ENCODE results near the gene SLMAP.

Gene SLMAP, protein sequence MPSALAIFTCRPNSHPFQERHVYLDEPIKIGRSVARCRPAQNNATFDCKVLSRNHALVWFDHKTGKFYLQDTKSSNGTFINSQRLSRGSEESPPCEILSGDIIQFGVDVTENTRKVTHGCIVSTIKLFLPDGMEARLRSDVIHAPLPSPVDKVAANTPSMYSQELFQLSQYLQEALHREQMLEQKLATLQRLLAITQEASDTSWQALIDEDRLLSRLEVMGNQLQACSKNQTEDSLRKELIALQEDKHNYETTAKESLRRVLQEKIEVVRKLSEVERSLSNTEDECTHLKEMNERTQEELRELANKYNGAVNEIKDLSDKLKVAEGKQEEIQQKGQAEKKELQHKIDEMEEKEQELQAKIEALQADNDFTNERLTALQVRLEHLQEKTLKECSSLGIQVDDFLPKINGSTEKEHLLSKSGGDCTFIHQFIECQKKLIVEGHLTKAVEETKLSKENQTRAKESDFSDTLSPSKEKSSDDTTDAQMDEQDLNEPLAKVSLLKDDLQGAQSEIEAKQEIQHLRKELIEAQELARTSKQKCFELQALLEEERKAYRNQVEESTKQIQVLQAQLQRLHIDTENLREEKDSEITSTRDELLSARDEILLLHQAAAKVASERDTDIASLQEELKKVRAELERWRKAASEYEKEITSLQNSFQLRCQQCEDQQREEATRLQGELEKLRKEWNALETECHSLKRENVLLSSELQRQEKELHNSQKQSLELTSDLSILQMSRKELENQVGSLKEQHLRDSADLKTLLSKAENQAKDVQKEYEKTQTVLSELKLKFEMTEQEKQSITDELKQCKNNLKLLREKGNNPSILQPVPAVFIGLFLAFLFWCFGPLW

DNA sequence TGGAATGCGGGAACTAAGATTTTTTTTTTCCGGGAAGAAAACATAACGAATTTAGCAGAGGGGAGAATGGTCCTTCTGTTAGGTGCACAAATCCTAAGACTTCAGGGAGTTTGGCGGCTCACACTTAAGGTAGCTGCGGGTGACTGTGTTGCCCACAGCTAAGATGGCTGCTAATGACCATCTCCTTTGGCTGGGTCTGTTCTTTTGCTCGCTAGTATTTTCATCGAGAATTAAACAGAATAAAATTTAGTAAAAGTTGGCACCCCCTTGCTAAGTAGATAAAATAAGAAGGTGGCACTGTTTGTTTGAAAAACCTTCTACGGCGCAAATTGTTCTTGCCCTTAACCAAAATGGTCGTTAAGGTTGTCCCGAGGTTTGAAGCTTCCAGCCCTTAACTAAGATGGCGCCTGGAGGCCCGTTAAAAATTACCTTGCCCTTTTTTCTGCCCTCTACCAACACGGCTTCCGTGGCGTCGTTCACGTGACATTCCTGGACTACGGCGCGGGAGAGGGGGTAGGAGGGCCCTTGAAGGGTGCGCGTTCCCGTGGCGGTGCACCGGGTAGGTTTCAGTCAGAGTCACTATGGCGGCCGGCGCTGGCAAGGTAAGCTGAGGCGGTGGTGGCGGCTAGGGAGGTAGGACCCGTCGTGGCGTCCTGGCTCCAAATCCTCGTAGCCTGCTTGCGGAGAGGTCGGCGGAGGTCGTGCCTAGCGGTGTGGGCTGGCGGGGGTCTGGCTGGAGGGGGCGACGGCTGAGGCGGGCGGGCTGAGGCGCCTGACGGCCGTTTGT lies at the start of gene SLMAP:
Gene SLMAP, plus strand, starts transcription at position 569 of the 787 bp plus-strand sequence. CDS start 1,343 bp downstream, outside the sequence.
- peak; percentile 98 for DNase-seq

DNA sequence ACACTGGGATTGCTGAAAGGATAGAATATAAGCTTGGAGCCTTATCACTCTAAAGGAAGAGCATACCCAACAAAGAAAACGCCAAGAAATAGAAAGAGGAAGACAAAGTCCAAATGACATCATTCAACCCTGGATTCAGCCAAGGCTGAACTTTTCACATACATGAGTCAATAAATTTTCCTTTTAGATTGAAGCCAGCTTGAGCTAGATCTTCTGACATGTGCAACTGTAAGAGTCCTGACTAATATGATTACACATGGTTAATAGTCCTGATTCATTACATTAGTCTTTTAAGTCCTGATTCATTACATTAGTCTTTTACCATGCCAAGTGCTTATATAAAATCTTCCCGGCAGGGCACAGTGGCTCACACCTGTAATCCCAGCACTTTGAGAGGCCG lies 49.6 kb upstream of the SLMAP start:
- DNase-seq: no peak

DNA sequence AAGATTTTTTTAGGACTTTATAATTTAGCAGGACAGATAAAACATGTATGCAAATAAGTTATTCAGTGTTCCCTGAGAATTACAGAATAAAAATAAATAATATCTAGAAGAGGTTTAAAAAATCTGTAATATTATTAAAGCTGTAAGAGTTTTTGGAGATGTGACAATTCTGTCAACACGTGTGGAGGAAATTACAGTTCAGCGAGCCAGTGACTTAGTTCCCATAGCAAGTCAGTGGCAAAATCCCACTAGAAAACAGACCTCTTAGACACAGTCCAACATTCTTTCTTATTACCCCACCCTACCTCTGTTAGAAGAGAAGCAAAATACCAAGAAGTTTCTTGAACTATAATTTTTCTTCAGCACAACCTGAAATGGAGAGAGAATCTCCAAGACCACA lies 47.1 kb upstream of the SLMAP start:
- DNase-seq: no peak

DNA sequence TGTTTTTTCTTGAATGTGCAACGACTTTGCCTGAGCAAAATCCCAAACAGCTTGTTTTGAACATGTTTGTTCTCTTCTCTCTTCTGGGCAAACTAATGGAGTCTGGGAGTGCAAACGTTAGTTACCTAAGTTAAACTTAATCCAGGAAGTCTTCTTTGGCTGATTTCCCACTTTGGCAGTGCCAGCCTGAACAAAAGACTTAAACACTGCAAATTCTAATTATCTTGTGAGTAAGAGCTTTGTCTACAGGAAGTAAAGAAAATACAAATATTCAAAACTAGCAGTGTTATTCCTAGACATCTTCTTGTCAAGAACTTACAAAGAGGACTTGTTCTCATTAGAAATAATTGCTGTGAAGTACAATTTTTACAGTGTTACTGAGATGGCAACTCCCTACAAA lies 46.5 kb upstream of the SLMAP start:
- no peak for DNase-seq

- DNase-seq: no peak
These were observed 40.4 kb upstream of the SLMAP start for GRCh38 chr3:57715686-57716085.

GRCh38 chr3:57717205-57717868 lies 38.8 kb upstream of the SLMAP start:
- no peak for DNase-seq

- DNase-seq: no peak
These were observed 38.0 kb upstream of the SLMAP start for GRCh38 chr3:57718118-57718517.

GRCh38 chr3:57726397-57726796 lies 29.7 kb upstream of the SLMAP start:
- no peak for DNase-seq

- DNase-seq: no peak
These were observed 29.0 kb upstream of the SLMAP start for GRCh38 chr3:57727106-57727505.

DNA sequence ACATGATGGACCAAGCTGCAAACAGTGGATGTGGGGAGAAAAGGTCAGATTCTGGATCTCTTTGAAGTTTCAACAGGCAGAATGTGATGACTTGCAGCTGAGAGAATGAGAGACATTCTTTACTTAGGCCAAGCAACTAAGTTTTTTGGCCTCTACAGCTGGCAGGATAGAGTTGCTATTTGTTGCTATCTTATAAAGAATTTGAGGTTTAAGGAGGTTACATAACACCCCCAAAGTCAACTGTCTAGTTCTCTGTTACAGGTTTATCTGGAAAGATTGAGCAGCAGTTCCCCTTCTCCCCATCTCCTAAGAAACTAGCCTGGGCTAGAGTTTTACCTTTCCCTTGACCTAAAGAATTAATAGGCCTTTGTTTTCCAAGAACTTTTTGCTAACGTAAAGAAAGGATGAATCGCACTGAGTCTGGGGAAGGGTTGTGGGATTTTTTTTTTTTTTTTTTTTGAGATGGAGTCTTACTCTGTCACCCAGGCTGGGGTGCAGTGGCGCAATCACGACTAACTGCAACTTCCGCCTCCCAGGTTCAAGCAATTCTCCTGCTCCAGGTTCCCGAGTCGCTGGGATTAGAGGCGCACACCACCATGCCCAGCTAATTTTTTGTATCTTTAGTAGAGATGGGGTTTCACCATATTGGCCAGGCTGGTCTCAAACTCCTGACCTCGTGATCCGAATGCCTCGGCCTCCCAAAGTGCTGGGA lies 26.6 kb upstream of the SLMAP start:
- DNase-seq: no peak

DNA sequence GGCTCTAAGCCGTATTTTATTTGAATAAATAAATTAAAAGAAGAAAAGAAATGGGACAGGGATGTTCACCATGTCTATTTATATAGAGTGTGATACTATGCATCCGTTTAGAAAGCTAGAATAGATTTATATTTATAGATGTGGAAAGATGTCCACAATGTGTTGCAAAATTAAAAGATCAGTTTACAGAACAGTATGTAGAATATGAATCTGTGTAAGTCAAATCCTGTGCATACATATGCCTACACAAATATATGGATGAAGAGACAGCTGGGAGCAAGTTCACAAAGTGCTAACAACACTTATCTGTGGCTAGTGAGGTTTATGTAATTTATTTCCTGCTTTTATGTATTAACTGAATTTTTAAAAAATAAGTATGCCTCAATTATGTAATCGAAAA lies 25.4 kb upstream of the SLMAP start:
- no peak for DNase-seq

DNA sequence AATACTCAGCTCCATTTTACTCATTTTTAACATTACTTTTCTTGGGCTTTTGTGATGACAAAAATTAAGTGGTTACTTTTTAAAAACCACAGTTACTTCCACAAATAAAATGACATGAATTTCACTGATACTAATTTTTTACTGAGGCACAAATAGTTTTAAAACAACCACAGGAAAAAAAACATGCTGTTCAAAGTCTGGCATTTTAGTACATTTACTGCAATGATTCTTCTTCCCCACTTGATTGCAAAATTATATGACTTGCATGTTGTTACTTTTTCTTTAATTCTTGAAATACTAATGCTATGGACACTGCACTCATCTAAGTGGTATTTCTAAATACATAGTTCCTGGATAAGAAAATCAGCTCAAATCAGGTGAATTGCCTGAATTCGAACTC lies 24.8 kb upstream of the SLMAP start:
- no peak for DNase-seq

DNA sequence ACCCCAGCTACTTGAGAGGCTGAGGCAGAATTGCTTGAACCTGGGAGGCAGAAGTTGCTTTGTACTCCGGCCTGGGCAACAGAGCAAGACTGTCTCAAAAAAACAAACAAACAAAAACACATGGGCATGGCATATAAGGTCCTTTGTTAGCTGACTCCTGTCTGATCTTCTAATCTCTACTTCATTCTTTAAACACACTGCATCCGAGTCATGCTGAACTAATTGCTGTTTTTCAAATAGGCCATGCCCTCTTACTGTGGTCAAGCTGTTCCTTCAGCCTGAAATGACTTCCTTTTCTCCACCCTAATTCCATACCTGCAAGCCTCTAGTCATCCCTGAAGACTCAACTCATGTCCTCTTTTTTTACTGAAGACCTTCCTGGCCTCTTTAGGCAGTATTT lies 22.3 kb upstream of the SLMAP start:
- DNase-seq: no peak

DNA sequence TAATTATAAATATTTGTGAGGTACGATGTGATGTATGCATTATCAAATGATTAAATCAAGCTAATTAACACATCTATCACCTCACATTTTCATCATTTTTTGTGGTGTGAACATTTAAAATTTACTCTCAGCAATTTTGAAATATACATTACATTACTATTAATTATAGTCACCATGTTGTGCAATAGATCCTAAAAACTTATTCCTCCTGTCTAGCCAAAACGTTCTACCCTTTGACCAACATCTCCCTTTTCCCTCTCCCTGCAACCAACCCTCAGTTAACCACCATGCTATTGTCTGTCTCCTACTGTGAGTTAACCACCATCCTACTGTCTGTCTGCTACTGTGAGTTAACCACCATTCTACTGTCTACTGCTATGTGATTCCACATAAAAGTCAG lies 20.7 kb upstream of the SLMAP start:
- DNase-seq: no peak

DNA sequence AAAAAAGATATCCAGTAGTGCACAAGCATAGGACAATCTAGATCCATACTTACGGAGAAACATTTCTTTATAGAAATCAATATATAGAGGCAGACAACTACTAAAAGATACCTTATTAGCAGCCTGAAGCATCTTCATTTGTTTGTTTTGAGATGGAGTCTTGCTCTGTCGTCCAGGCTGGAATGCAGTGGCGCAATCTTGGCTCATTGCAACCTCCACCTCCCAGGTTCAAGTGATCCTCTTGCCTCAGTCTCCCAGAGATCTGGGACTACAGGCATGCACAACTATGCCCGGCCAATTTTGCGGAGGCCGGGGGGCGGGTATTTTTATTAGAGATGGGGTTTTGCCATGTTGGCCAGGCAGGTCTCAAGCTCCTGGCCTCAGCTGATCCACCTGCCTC lies 18.3 kb upstream of the SLMAP start:
- no peak for DNase-seq

- DNase-seq: no peak
These were observed 17.7 kb upstream of the SLMAP start for GRCh38 chr3:57738391-57738790.

DNA sequence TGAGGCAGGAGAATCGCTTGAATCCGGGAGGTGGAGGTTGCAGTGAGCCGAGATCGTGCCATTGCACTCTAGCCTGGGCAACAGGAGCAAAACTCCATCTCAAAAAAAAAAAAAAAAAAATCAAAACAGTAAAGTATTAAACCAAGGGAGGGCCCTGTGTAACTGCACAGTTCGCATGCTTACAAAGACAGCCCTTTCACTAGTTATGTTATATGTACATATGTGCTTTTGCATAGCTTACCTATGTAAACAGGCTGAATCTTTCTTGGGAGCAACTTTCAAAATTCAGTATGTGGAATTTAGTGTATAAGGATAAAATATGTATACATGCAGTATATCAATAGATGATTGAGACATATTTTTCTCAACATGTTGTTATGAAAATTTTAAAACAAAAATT lies 16.1 kb upstream of the SLMAP start:
- DNase-seq: no peak

GRCh38 chr3:57743496-57743895 lies 12.6 kb upstream of the SLMAP start:
- DNase-seq: no peak

DNA sequence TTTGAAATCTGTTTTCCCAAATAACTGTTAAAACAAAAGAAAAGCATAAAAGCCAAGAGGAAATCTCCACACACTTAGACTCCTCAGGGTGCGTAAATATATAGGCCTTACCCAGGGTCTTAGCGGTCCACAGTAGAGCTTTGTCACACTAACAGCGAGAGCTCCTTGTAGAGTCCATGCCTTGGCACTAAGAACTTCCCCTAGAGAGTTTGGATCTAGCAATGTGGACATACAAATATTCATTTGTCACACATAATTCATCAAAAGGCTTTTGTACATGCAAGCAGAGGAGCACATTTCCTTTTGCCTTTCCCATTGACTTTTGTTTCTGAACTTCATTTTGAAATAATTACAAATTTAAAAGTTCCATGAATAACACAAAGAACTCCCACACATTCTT lies 11.0 kb upstream of the SLMAP start:
- no peak for DNase-seq

GRCh38 chr3:57746156-57747010 lies 9.7 kb upstream of the SLMAP start:
- DNase-seq: no peak

DNA sequence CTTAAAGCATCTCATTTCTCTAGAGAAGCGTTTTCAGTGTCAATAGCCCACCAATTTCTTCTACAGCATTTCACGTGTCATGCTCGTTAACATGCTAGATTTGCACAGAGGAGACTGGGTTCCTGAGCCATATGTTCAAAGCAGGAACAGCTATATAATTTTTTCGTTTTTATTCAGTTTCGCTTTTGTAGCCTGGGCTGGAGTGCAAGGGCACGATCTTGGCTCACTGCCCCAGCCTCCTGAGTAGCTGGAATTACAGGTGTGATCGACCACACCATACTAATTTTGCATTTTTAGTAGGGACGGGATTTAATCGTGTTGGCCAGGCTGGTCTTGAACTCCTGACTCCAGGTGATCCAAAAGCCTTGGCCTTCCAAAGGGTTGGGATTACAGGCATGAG lies 6.6 kb upstream of the SLMAP start:
- DNase-seq: no peak

Data from femur (tissue), 1 donor.